K562 (cell line): ENCODE data around the gene ZSWIM8. TPM values are rescaled to one million over a fixed set of nuclear protein-coding genes. Genes with fewer than 3 reads are reported as not detected.

Experiments
- ATF1 ChIP-seq, 2 experiments: fragments of 450-650 bp in 1 of 2; IDR thresholded peaks; 2 replicates each; pipeline ENCODE4 v1.6.1; 2016; ENCODE audit warnings: missing compliant biosample characterization in 1 of 2, missing genetic modification characterization in 1 of 2
- C11orf30 ChIP-seq: fragments of 450-650 bp; IDR thresholded peaks from 2 replicates; pipeline ENCODE4 v1.6.1; 2016; ENCODE audit warnings: low read depth, mild to moderate bottlenecking
- CBX3 ChIP-seq, 2 experiments: IDR thresholded peaks; 1 replicate in 1 of 2; 2 replicates in 1 of 2; pipeline ENCODE4 v1.6.1; 2012; ENCODE audit warnings: inconsistent platforms in 2 of 2, low read length in 2 of 2, borderline replicate concordance in 1 of 2, control low read depth in 1 of 2
- DMBX1 ChIP-seq: fragments of 250-450 bp; sonication (Bioruptor Pico); IDR thresholded peaks from 2 replicates; pipeline ENCODE4 v1.8.0; 2022; ENCODE audit warnings: inconsistent platforms, mild to moderate bottlenecking, moderate library complexity, borderline replicate concordance
- HMG20B ChIP-seq: fragments of 250-450 bp; sonication (Bioruptor Pico); IDR thresholded peaks from 2 replicates; pipeline ENCODE4 v1.5.0; 2021; ENCODE audit warnings: mild to moderate bottlenecking
- OTX1 ChIP-seq: fragments of 450-650 bp; formaldehyde crosslinking; IDR thresholded peaks from 2 replicates; pipeline ENCODE4 v1.4.0; 2022; ENCODE audit warnings: mild to moderate bottlenecking
- PHB ChIP-seq: fragments of 250-450 bp; sonication (Bioruptor Pico); IDR thresholded peaks from 2 replicates; pipeline ENCODE4 v1.5.0; 2021
- POLR2B ChIP-seq: fragments of 450-650 bp; IDR thresholded peaks from 2 replicates; pipeline ENCODE4 v1.6.1; 2018; ENCODE audit warnings: low read depth; ENCODE audit not compliant: partially characterized antibody
- POLR3G ChIP-seq: IDR thresholded peaks from 2 replicates; pipeline ENCODE4 v1.6.1; 2011; ENCODE audit not compliant: insufficient read length, insufficient replicate concordance; ENCODE audit errors: extremely low read depth
- SPI1 ChIP-seq: IDR thresholded peaks from 2 replicates; pipeline ENCODE4 v1.6.1; 2011; ENCODE audit warnings: low read depth, low read length, control low read depth, borderline replicate concordance
- ZNF174 ChIP-seq: fragments of 250-450 bp; sonication (Bioruptor Pico); IDR thresholded peaks from 2 replicates; pipeline ENCODE4 v1.4.0; 2020; ENCODE audit warnings: mild to moderate bottlenecking
- polyA plus RNA-seq, 8 experiments: library from polyadenylated mRNA; depleted of rRNA in 4 of 8; stranded (reverse) in 5 of 8; unstranded in 3 of 8; fragments of >200 nt; fragmentation: Nextera tagmentation in 2 of 8; fragmentation: Illumina TruSeq in 1 of 8; extraction: Ambion mirVana in 2 of 8; extraction: Trizol in 1 of 8; gene quantifications; 2 replicates each; pipeline versions ENCODE4 v1.2.1 to v1.2.3, GENCODE V29; 2011 to 2014; ENCODE audit warnings: inconsistent platforms in 1 of 8, missing spikeins in 1 of 8
- total RNA-seq, 7 experiments: library from RNA; depleted of rRNA in 6 of 7; stranded (reverse); fragments of >200 nt in 6 of 7; fragmentation: Illumina TruSeq in 2 of 7; extraction: Trizol in 2 of 7; gene quantifications; 2 replicates each; pipeline versions ENCODE4 v1.2.1 to v1.2.3, GENCODE V29; 2011 to 2021; ENCODE audit warnings: low replicate concordance in 1 of 7
- TF ChIP-seq, protein P1 (sequence below), 2 experiments: fragments of 250-450 bp in 1 of 2; fragments of 450-650 bp in 1 of 2; sonication (Bioruptor Pico) in 1 of 2; IDR thresholded peaks; 2 replicates each; pipeline versions ENCODE4 v1.6.1 to v1.8.0; 2016 to 2021; ENCODE audit warnings: mild to moderate bottlenecking in 2 of 2, moderate library complexity in 2 of 2, missing compliant biosample characterization in 1 of 2, missing genetic modification characterization in 1 of 2
- TF ChIP-seq, protein P2 (sequence below): sonication (generic); formaldehyde crosslinking; IDR thresholded peaks from 2 replicates; pipeline ENCODE4 v1.8.0; 2022; ENCODE audit warnings: mild to moderate bottlenecking, missing genetic modification reagents
- TF ChIP-seq, protein P3 (sequence below): fragments of 450-650 bp; IDR thresholded peaks from 2 replicates; pipeline ENCODE4 v1.7.1; 2018; ENCODE audit warnings: mild to moderate bottlenecking, low read depth; ENCODE audit not compliant: partially characterized antibody
- TF ChIP-seq, protein P4 (sequence below): conservative IDR thresholded peaks from 2 replicates; pipeline ENCODE4 v1.6.1; 2011; ENCODE audit warnings: low read depth, mild to moderate bottlenecking, low read length; ENCODE audit not compliant: control insufficient read depth
- TF ChIP-seq, protein P5 (sequence below), 3 experiments: fragments of 200-800 bp in 1 of 3; fragments of 250-450 bp in 1 of 3; fragments of 450-650 bp in 1 of 3; sonication (Bioruptor Pico) in 1 of 3; sonication (Bioruptor generic) in 1 of 3; formaldehyde crosslinking in 1 of 3; IDR thresholded peaks; 2 replicates each; pipeline versions ENCODE4 v1.6.1 to v1.8.0; 2016 to 2022; ENCODE audit warnings: mild to moderate bottlenecking in 2 of 3, missing genetic modification characterization in 2 of 3, missing compliant biosample characterization in 1 of 3, moderate library complexity in 1 of 3

The ZSWIM8 gene
- total and polyA plus RNA-seq, 9 of the 15 experiments (the other 6 are each of a cell fraction or from before 2014, with no cell fraction given): 5.6 to 47.8 (median 26.7) TPM

DNA sequence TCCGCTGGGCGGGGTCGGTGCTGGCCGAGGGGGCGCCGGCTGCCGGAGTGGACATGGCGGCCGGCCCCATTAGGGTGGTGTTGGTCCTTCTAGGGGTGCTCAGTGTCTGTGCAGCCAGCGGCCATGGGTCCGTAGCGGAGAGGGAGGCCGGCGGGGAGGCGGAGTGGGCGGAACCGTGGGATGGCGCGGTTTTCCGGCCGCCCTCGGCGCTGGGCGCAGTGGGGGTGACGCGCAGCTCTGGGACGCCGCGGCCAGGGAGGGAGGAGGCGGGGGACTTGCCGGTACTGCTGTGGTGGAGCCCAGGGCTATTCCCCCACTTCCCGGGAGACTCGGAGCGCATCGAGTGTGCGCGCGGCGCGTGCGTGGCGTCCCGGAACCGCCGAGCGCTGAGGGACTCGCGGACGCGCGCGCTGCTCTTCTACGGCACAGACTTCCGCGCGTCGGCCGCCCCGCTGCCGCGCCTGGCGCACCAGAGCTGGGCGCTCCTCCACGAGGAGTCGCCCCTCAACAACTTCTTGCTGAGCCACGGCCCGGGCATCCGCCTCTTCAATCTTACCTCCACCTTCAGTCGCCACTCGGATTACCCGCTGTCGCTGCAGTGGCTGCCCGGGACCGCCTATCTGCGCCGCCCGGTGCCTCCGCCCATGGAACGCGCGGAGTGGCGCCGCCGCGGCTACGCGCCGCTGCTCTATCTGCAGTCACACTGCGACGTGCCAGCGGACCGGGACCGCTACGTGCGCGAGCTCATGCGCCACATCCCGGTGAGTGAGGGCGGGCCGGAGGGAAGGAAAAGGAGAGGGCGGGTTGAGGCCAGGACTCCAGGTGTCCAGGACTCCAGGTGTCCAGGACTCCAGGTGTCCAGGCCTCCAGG lies 12.9 kb upstream of the ZSWIM8 start (continued):
- TF ChIP-seq POLR3G (no peak), PHB (CRISPR knock-in tag) (peak; percentile 98), ATF1 (CRISPR knock-in tag; IDR thresholded peaks at IDR 0.05) (peak; percentile 85), ATF1 (tag; IDR thresholded peaks at IDR 0.05) (peak; percentile 96), CBX3 (IDR thresholded peaks at IDR 0.05; ENCODE audit: borderline replicate concordance in 1 of 2, low read length in 2 of 2) (0 out of 3 replicates have a peak, but pooled peaks of 1 of the 2 experiments have one; percentile 21), SPI1 (no peak), ZNF174 (no peak), C11orf30 (peak; percentile 86), POLR2B (peak; percentile 96), OTX1 (peak; percentile 97), DMBX1 (peak; percentile 69; the same call in 1 of the 2 replicates), HMG20B (CRISPR knock-in tag) (no peak; the same call in 1 of the 2 replicates)
- TF ChIP-seq, protein P1, sequence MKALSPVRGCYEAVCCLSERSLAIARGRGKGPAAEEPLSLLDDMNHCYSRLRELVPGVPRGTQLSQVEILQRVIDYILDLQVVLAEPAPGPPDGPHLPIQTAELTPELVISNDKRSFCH (CRISPR knock-in tag; IDR thresholded peaks at IDR 0.05): no peak
- TF ChIP-seq, protein P1 (tag; IDR thresholded peaks at IDR 0.05): peak; percentile 90; the same call in 1 of the 2 replicates
- TF ChIP-seq, protein P2, sequence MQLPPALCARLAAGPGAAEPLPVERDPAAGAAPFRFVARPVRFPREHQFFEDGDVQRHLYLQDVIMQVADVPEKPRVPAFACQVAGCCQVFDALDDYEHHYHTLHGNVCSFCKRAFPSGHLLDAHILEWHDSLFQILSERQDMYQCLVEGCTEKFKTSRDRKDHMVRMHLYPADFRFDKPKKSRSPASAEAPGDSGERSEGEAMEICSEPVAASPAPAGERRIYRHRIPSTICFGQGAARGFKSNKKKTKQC: peak; percentile 87; the same call in 1 of the 2 replicates
- TF ChIP-seq, protein P3, sequence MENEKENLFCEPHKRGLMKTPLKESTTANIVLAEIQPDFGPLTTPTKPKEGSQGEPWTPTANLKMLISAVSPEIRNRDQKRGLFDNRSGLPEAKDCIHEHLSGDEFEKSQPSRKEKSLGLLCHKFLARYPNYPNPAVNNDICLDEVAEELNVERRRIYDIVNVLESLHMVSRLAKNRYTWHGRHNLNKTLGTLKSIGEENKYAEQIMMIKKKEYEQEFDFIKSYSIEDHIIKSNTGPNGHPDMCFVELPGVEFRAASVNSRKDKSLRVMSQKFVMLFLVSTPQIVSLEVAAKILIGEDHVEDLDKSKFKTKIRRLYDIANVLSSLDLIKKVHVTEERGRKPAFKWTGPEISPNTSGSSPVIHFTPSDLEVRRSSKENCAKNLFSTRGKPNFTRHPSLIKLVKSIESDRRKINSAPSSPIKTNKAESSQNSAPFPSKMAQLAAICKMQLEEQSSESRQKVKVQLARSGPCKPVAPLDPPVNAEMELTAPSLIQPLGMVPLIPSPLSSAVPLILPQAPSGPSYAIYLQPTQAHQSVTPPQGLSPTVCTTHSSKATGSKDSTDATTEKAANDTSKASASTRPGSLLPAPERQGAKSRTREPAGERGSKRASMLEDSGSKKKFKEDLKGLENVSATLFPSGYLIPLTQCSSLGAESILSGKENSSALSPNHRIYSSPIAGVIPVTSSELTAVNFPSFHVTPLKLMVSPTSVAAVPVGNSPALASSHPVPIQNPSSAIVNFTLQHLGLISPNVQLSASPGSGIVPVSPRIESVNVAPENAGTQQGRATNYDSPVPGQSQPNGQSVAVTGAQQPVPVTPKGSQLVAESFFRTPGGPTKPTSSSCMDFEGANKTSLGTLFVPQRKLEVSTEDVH: peak; percentile 91
- TF ChIP-seq, protein P4, sequence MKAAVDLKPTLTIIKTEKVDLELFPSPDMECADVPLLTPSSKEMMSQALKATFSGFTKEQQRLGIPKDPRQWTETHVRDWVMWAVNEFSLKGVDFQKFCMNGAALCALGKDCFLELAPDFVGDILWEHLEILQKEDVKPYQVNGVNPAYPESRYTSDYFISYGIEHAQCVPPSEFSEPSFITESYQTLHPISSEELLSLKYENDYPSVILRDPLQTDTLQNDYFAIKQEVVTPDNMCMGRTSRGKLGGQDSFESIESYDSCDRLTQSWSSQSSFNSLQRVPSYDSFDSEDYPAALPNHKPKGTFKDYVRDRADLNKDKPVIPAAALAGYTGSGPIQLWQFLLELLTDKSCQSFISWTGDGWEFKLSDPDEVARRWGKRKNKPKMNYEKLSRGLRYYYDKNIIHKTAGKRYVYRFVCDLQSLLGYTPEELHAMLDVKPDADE: peak; percentile 73
- TF ChIP-seq, protein P5, sequence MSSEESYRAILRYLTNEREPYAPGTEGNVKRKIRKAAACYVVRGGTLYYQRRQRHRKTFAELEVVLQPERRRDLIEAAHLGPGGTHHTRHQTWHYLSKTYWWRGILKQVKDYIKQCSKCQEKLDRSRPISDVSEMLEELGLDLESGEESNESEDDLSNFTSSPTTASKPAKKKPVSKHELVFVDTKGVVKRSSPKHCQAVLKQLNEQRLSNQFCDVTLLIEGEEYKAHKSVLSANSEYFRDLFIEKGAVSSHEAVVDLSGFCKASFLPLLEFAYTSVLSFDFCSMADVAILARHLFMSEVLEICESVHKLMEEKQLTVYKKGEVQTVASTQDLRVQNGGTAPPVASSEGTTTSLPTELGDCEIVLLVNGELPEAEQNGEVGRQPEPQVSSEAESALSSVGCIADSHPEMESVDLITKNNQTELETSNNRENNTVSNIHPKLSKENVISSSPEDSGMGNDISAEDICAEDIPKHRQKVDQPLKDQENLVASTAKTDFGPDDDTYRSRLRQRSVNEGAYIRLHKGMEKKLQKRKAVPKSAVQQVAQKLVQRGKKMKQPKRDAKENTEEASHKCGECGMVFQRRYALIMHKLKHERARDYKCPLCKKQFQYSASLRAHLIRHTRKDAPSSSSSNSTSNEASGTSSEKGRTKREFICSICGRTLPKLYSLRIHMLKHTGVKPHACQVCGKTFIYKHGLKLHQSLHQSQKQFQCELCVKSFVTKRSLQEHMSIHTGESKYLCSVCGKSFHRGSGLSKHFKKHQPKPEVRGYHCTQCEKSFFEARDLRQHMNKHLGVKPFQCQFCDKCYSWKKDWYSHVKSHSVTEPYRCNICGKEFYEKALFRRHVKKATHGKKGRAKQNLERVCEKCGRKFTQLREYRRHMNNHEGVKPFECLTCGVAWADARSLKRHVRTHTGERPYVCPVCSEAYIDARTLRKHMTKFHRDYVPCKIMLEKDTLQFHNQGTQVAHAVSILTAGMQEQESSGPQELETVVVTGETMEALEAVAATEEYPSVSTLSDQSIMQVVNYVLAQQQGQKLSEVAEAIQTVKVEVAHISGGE (CRISPR knock-in tag; IDR thresholded peaks at IDR 0.05): peak in 2 of 3 experiments; percentile 33 to 84; a peak in 2 of 6 replicates
